Iris pigment epithelial cell (primary cell): ENCODE measurements around the gene CACNA1C.

Experiments used
- DNase-seq: peaks from one replicate; pipeline ENCODE4 v3.0.0-alpha.2; 2011; ENCODE audit warnings: low read depth

CACNA1C gene

GRCh38 chr12:2393016-2393415, 340.2 kb downstream of the CACNA1C start:
- DNase-seq, result no peak

- no peak for DNase-seq
Measured at GRCh38 chr12:2393996-2394395, 341.2 kb downstream of the CACNA1C start.

- peak; percentile 34 for DNase-seq
Measured at GRCh38 chr12:2395354-2395977, 342.7 kb downstream of the CACNA1C start.

- DNase-seq, result no peak
Measured at GRCh38 chr12:2396448-2396871, 343.7 kb downstream of the CACNA1C start.

GRCh38 chr12:2397356-2398045, 344.7 kb downstream of the CACNA1C start:
- DNase-seq, result no peak

- DNase-seq, result no peak
Measured at GRCh38 chr12:2401040-2401439, 348.3 kb downstream of the CACNA1C start.

- peak; percentile 3 for DNase-seq
Measured at GRCh38 chr12:2402073-2402579, 349.3 kb downstream of the CACNA1C start.

GRCh38 chr12:2403221-2403976, 350.6 kb downstream of the CACNA1C start:
- DNase-seq, result no peak

GRCh38 chr12:2405039-2405438, 352.3 kb downstream of the CACNA1C start:
- no peak for DNase-seq

GRCh38 chr12:2406903-2407302, 354.1 kb downstream of the CACNA1C start:
- no peak for DNase-seq

- no peak for DNase-seq
Measured at GRCh38 chr12:2408262-2408661, 355.5 kb downstream of the CACNA1C start.

- no peak for DNase-seq
Measured at GRCh38 chr12:2409656-2410265, 357.0 kb downstream of the CACNA1C start.

GRCh38 chr12:2410496-2410895, 357.7 kb downstream of the CACNA1C start:
- DNase-seq, result no peak

- DNase-seq, result no peak
Measured at GRCh38 chr12:2411011-2411410, 358.2 kb downstream of the CACNA1C start.

- no peak for DNase-seq
Measured at GRCh38 chr12:2411616-2412304, 359.0 kb downstream of the CACNA1C start.

GRCh38 chr12:2412305-2412643, 359.5 kb downstream of the CACNA1C start:
- no peak for DNase-seq

GRCh38 chr12:2413301-2413700, 360.5 kb downstream of the CACNA1C start:
- no peak for DNase-seq

GRCh38 chr12:2413999-2414792, 361.4 kb downstream of the CACNA1C start:
- DNase-seq, result no peak

- DNase-seq, result no peak
Measured at GRCh38 chr12:2414810-2415567, 362.2 kb downstream of the CACNA1C start.

- DNase-seq, result no peak
Measured at GRCh38 chr12:2415568-2415944, 362.8 kb downstream of the CACNA1C start.
